HG02610 (cell line): ENCODE results near the gene ADAMTSL2.

ENCODE experiments used
- ATAC-seq: cut with Tn5 transposase; IDR thresholded peaks from one replicate; pipeline ENCODE4 v1.9.1; 2021; ENCODE audit warnings: mild to moderate bottlenecking, moderate library complexity; ENCODE audit not compliant: unreplicated experiment

Gene ADAMTSL2

GRCh38 chr9:133516256-133516960 is 18.1 kb upstream of the ADAMTSL2 start:
- no peak for ATAC-seq

- ATAC-seq: no peak
Measured at GRCh38 chr9:133516961-133517350, 17.5 kb upstream of the ADAMTSL2 start.

GRCh38 chr9:133517711-133518110 is 16.8 kb upstream of the ADAMTSL2 start:
- ATAC-seq: no peak

- no peak for ATAC-seq
Measured at GRCh38 chr9:133518200-133518599, 16.3 kb upstream of the ADAMTSL2 start.

DNA sequence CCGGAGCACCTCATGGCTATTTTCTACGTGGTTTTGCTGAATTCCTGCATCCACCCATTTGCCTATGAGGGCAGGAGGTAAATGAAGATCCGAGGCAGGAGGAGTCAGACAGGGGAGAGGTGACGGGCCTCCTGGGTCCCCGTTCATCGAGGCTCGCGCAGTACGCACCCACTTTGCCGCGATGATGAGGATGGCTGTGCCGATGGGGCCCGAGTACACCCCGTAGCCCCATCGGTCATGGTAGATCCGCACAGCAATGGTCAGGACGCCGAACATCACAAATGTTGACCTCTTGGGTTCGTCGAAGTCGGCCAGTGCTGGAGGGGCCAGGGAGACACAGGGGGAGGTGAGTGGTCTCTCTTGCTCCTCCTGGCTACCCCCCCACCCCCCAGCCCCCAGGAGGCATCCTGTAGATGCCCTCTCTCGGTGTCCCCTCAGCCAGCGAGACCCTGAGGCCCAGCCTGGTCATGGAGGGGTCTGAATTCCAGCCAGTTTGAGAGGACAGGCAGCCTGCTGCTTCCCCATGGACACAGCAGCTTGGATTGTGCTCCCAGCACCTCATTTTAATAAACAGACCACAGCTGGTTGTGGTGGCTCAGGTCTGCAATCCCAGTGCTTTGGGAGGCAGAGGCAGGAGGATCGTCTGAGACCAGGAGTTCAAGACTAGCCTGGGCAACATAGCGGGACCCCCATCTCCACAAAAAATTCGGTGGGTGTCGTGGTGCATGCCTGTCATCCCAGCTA is 15.6 kb upstream of the ADAMTSL2 start:
- ATAC-seq: no peak

GRCh38 chr9:133519693-133520092 is 14.8 kb upstream of the ADAMTSL2 start:
- no peak for ATAC-seq

DNA sequence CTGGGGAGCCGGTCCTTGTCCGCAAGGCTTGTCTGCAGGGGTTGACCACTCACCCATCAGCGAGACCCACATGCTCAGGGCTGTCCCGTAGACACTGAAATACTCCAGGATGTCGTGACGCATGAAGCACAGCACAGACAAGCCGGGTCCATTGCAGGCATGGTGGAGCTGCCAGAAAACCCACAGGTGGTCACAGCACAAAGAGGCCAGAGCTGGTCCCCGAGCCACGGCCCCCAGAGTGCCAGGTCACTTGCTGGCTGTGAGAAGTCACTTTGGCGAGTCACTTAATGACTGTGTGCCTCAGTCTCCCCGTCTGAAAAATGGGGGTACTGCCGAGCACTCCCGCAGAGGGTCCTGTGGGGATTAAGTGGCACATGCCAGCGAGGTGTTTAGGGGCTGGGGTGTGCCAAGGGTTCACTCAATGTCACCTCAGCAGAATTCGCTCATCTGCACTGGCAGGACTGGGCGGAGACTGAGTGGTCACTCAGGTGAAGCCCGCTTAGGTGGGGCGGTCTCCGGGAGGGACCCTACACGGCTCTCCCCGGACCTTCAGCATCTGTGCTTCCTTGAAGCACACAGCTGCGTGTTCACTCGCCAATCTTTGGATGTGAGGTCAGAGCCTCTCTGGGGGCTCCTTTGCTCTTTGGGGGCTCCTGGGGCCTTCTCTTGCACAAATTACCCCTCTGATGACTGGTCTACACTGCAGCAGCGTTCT is 14.2 kb upstream of the ADAMTSL2 start:
- no peak for ATAC-seq

DNA sequence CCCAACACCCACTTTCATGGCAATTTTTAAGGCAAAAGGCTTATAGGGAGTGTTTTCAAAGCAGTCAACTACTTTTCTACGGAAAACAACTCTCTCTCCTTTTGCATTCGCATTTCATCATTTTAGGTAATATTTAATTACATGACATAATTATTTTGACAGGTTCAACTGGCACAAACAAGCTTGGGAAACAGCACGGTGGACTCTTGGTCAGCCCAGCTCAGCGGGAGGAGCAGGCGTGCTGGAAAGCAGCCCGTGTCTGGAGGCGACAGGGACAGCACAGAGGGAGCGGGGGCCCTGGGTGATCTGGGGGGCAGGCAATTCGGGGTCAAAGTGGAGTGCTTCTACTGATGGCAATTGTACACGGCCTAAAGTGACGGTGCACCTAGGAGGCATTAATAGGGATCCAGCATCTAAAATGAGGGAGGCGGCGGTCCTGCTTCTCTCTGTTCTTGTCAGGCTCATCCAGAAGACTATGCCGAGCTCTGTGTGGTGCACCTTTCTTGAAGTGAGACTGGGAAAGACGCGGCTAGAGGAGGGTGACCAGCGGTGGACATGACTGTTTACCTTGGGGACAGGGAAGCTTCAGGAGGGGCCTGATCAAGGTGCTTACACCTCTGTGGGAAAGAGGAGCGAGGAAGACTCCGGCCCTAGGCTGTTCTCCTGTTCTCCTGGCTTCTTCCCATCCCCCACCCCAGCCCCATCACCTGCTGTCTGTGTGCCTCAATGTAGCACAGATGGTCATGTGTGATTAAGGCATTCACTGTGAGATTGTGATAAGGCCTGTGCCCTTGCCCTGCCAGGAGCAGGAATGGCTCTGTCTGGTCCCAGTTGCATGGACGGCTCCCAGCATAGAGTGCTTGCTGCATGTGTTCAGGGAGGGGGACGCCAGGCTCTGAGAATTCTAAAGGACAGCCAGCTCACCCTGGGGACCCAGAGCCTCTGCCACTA is 13.1 kb upstream of the ADAMTSL2 start:
- ATAC-seq: no peak

DNA sequence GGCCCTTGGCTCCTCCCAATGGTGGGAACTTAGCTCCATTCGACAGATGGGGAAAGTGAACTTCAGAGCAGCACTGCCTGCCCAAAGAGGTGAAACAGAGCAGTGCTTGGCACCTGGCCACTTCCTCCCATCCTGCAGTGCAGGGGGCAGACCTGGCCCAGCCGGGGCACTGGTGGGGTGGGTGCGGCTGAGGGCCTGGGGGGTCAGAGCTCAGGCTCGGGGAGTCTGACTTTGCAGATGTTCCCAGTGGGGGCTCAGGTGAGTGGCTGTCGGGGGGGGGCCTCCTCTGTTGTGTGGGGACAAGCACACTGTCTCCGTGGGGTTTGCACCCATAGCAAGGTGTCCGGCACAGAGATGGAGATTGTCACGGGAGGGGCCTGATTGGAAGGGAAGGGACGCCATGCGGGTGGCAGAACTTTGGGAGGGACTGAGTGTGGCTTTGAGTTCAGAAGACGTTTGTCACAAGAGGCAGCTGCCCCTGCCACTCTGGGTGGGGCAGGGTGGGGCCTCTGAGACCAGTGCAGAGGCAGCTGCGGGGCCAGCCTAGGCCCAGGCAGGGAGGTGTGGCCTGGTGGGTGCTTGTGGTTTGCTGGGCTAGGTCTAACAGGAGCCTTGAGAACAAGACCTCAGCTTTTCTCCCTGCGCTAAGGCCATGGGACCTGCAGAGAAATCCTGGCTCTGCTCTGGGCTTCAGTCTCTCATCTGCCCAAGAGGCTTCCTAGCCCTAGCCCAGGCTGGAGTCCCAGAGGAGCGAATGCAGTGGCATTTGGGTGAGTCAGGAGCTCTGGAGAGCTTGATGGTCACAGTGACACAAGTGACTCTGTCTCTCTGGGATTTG is 12.2 kb upstream of the ADAMTSL2 start:
- no peak for ATAC-seq

DNA sequence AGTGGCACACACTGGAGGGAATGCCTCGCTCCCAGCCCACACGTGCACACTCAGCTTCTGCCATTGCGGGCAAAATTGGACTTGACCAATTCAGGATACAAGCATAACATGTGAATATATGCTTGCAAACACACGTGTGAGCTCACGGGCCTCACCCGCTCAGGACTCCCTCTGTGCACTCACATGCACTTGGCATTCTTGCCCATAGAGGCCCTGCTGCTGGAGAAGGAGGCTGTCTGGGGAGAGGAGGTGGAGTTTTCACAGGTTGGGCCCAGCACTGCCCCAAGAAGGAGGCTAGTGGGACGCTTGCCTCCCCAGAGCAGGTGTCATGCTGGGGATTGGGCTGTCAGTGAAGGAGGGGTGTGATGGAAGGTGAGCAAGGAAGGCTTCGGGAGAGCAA is 11.4 kb upstream of the ADAMTSL2 start:
- ATAC-seq: no peak

DNA sequence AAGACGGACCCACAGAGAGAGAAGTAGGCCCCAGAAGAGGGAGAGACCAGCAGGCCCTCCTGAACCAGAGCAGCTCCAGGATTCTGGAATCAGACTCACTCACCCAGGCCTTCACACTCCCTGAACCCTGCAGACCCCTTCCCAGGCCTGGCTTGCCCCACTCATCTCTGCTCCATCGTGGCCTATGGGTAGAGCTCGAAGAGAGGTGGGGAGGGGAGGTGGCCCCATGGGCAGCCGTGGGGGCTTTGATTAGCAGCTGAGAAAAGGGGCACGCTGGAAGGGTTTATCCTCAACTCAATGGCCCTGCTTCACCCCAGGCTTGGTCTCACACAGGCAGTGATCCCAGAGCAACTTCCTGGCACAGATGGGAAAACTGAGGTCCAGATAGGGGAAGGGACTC is 10.4 kb upstream of the ADAMTSL2 start:
- ATAC-seq: no peak

DNA sequence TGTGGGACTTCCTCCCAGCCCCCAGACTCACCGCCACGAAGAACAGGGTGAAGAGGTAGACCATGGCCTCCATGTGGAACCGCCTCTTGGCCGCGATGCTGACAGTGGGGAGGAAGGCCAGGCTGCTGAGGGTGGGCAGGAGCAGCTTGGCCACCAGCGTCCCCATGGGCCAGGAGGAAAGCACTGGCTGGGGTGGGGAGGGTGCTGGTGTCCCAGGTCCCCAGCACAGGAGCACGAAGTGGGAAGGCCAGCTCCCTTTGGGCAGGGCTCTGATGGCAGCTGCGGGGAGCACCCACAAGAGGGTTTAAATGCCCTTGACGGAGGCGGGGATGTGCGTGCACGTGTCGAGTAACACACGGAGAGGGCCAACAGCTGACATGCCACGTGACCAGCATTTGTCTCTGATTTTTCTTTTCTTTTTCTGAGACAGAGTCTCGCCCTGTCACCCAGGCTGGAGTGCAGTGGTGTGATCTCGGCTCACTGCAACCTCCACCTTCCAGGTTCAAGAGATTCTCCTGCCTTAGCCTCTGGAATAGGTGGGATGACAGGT is 9.8 kb upstream of the ADAMTSL2 start, which contains the start of gene MYMK:
MYMK (minus strand) TSS at position 281 of the 550 bp plus-strand sequence; CDS start at position 166, 115 bp downstream.
- no peak for ATAC-seq

GRCh38 chr9:133525677-133526076 is 8.8 kb upstream of the ADAMTSL2 start:
- no peak for ATAC-seq

GRCh38 chr9:133526721-133527321 is 7.7 kb upstream of the ADAMTSL2 start:
- ATAC-seq: no peak

DNA sequence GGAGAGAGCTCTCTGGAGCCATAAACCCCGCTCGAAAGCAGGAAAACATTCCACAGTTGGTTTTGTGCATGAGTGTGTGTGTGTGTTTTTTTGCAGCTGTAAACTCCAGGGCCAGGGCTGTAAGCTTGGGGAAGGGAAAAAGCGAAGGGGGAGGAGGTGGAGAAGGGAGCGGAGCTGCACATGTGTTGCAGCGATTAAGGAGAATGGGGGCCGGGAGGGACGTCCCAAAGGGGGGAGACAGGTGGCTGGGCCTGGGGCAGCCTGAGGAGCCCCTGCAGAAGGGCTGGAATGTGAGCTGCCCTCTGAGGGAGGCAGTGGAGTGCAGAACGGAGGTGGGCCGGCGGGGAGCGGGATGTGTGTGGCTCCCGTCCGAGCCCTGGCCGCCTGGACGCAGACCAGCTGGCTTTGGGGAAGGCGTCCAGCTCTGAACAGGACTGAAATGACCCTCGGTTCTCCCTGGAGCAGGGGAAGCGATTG is 7.0 kb upstream of the ADAMTSL2 start:
- ATAC-seq: no peak

DNA sequence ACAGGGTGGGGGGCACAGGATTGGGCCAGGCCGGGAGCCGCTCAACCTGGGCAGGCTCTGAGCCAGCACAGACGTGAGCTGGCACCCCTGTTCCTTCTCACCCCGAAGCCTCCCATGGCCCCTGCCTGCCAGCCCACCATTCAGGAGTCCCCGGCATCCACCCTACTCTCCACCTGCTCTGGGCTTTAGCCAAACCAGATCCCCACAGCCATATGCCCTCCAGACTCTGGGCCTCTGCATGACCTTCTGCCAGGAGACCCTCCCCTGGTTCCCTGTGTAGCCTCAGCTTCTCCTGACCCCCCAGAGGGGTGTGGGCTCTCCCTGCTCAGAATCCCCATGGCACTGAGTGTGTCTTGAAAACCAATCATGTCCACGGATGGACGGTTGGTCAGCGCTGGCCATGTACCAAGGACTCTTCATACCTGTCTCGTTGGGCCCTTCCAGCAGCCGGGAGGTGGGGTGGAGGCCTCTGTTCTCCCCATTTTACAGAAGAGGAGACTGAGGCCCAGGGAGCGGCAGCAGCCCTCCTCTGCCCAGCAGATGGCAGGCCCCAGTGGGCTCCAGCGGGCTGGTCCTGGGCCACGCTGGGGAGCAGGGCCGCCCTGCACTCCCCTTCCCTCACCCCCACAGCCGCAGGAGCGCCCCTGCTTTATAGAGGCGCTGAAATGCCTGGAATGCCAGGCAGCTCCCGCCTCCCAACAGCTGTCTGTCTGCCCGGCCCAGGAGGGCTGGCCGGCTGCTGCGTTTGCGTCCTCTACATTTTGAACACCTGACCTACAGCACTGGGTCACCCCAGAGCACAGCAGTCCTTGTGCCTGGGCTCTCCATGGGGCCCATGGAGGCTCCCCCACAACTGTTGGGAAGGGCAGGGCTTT is 6.3 kb upstream of the ADAMTSL2 start:
- no peak for ATAC-seq

- no peak for ATAC-seq
Measured at GRCh38 chr9:133528876-133529241, 5.6 kb upstream of the ADAMTSL2 start.

DNA sequence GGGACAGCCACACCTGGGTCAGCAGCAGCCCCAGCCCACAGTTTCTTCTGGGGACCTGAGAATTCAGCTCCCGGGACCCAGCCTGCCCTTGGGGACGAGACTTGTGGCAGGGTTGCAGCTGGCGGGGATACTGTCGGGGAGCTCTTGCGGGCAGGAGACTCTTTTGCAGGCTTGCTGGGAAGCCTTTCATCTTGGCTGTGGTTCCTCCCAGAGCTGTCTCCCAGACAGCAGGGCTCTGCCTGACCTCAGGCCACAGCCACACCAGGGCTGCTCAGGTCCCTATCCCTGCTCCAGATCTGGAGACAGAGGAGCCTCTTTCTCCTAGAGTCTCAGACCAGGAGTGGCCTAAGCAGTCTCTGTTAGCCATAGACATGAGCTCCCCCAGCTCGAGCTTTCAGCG is 5.0 kb upstream of the ADAMTSL2 start:
- no peak for ATAC-seq
